SK-N-SH treated with all-trans-retinoic acid at 6 μM for 48 hours (cell line): ENCODE measurements around the gene CLVS2.

Experiments
- ATAC-seq: fragments of 200-7000 bp; cut with Tn5 transposase; 3 replicates; pipeline ENCODE4 v1.9.1; 2020; ENCODE audit warnings: mild to moderate bottlenecking, moderate library complexity
- ARNTL ChIP-seq: fragments of 450-650 bp; formaldehyde crosslinking; IDR thresholded peaks from 2 replicates; pipeline ENCODE4 v1.5.0; 2020; ENCODE audit warnings: low read depth, mild to moderate bottlenecking, moderate library complexity, borderline replicate concordance
- BACH2 ChIP-seq: fragments of 250-450 bp; sonication (Bioruptor Pico); IDR thresholded peaks from 2 replicates; pipeline ENCODE4 v1.9.0; 2021; ENCODE audit warnings: mild to moderate bottlenecking, borderline replicate concordance
- CREB5 ChIP-seq: fragments of 250-450 bp; sonication (Bioruptor Pico); IDR thresholded peaks from 2 replicates; pipeline ENCODE4 v1.5.1; 2020; ENCODE audit warnings: low read depth, mild to moderate bottlenecking, moderate library complexity
- CSDC2 ChIP-seq: fragments of 250-450 bp; sonication (Bioruptor Pico); IDR thresholded peaks from 2 replicates; pipeline ENCODE4 v1.5.0; 2020; ENCODE audit warnings: mild to moderate bottlenecking, moderate library complexity
- CSRNP3 ChIP-seq: fragments of 250-450 bp; sonication (Bioruptor Pico); IDR thresholded peaks from 2 replicates; pipeline ENCODE4 v1.5.1; 2021; ENCODE audit warnings: mild to moderate bottlenecking, moderate library complexity
- GLIS3 ChIP-seq: fragments of 250-450 bp; sonication (Bioruptor Pico); IDR thresholded peaks from 2 replicates; pipeline ENCODE4 v1.5.0; 2020; ENCODE audit warnings: mild to moderate bottlenecking, moderate library complexity
- ISL1 ChIP-seq: fragments of 250-450 bp; sonication (Bioruptor Pico); IDR thresholded peaks from 2 replicates; pipeline ENCODE4 v2.1.2; 2022; ENCODE audit warnings: mild to moderate bottlenecking, moderate library complexity
- OSR1 ChIP-seq: fragments of 250-450 bp; sonication (Bioruptor Pico); IDR thresholded peaks from 2 replicates; pipeline ENCODE4 v1.8.0; 2022; ENCODE audit warnings: moderate library complexity, mild to moderate bottlenecking, inconsistent platforms
- PATZ1 ChIP-seq: fragments of 250-450 bp; sonication (Bioruptor Pico); IDR thresholded peaks from 2 replicates; pipeline ENCODE4 v1.8.0; 2020; ENCODE audit warnings: mild to moderate bottlenecking, moderate library complexity, borderline replicate concordance
- POU6F1 ChIP-seq: fragments of 250-450 bp; sonication (Bioruptor Pico); IDR thresholded peaks from 2 replicates; pipeline ENCODE4 v1.8.0; 2021; ENCODE audit warnings: low read depth, mild to moderate bottlenecking, moderate library complexity, borderline replicate concordance
- PPARA ChIP-seq: fragments of 250-450 bp; sonication (Bioruptor Pico); IDR thresholded peaks from 2 replicates; pipeline ENCODE4 v1.5.0; 2020; ENCODE audit warnings: mild to moderate bottlenecking, borderline replicate concordance
- RARB ChIP-seq: fragments of 250-450 bp; sonication (Bioruptor Pico); IDR thresholded peaks from 2 replicates; pipeline ENCODE4 v1.8.0; 2021; ENCODE audit warnings: mild to moderate bottlenecking, moderate library complexity
- SNAI2 ChIP-seq: fragments of 250-450 bp; sonication (Bioruptor Pico); IDR thresholded peaks from 2 replicates; pipeline ENCODE4 v1.5.0; 2020; ENCODE audit warnings: mild to moderate bottlenecking, moderate library complexity
- TCF4 ChIP-seq: fragments of 250-450 bp; sonication (Bioruptor Pico); IDR thresholded peaks from 2 replicates; pipeline ENCODE4 v1.8.0; 2021; ENCODE audit warnings: mild to moderate bottlenecking, moderate library complexity, borderline replicate concordance
- TOX ChIP-seq: fragments of 250-450 bp; sonication (Bioruptor Pico); IDR thresholded peaks from 2 replicates; pipeline ENCODE4 v1.8.0; 2021; ENCODE audit warnings: mild to moderate bottlenecking, moderate library complexity, borderline replicate concordance
- TSHZ2 ChIP-seq: fragments of 250-450 bp; sonication (Bioruptor Pico); IDR thresholded peaks from 2 replicates; pipeline ENCODE4 v1.5.0; 2020; ENCODE audit warnings: mild to moderate bottlenecking, moderate library complexity
- ZC3H10 ChIP-seq: fragments of 250-450 bp; sonication (Bioruptor Pico); IDR thresholded peaks from 2 replicates; pipeline ENCODE4 v1.5.1; 2021; ENCODE audit warnings: mild to moderate bottlenecking, moderate library complexity
- ZFP3 ChIP-seq: fragments of 250-450 bp; sonication (Bioruptor Pico); IDR thresholded peaks from 2 replicates; pipeline ENCODE4 v1.5.0; 2020; ENCODE audit warnings: mild to moderate bottlenecking, moderate library complexity
- ZFP30 ChIP-seq: fragments of 450-650 bp; formaldehyde crosslinking; IDR thresholded peaks from 2 replicates; pipeline ENCODE4 v1.5.0; 2022; ENCODE audit warnings: mild to moderate bottlenecking, moderate library complexity
- ZNF565 ChIP-seq: fragments of 450-650 bp; formaldehyde crosslinking; conservative IDR thresholded peaks from 2 replicates; pipeline ENCODE4 v1.5.0; 2020; ENCODE audit warnings: low read depth, mild to moderate bottlenecking, moderate library complexity
- ZNF70 ChIP-seq: fragments of 450-650 bp; formaldehyde crosslinking; IDR thresholded peaks from 2 replicates; pipeline ENCODE4 v1.5.0; 2020; ENCODE audit warnings: mild to moderate bottlenecking, moderate library complexity
- ZNF8 ChIP-seq: fragments of 450-650 bp; formaldehyde crosslinking; IDR thresholded peaks from 2 replicates; pipeline ENCODE4 v1.5.0; 2020; ENCODE audit warnings: mild to moderate bottlenecking, moderate library complexity

Gene CLVS2

GRCh38 chr6:122996794-122997505 is 915 bp downstream of the CLVS2 start:
- TF ChIP-seq PPARA (CRISPR knock-in tag) (no peak), ZC3H10 (CRISPR knock-in tag) (no peak), CSDC2 (CRISPR knock-in tag) (no peak), ZNF8 (CRISPR knock-in tag) (no peak), TSHZ2 (no peak), ZNF70 (no peak), ISL1 (CRISPR knock-in tag) (no peak), ZNF565 (CRISPR knock-in tag) (no peak), PATZ1 (CRISPR knock-in tag) (no peak), CSRNP3 (CRISPR knock-in tag) (no peak), BACH2 (no peak), ZFP30 (CRISPR knock-in tag) (no peak), TOX (CRISPR knock-in tag) (no peak)
- ATAC-seq: peak; percentile 47; the same call in 2 of the 3 replicates

GRCh38 chr6:122997541-122998150 is 1.6 kb downstream of the CLVS2 start:
- no peak for TF ChIP-seq CSDC2 (CRISPR knock-in tag)
- TF ChIP-seq ARNTL (CRISPR knock-in tag): no peak
- no peak for TF ChIP-seq BACH2
- no peak for TF ChIP-seq CREB5 (CRISPR knock-in tag)
- TF ChIP-seq ZFP30 (CRISPR knock-in tag): no peak
- no peak for TF ChIP-seq TSHZ2
- no peak for TF ChIP-seq TCF4
- no peak for TF ChIP-seq ZFP3 (CRISPR knock-in tag)
- no peak for TF ChIP-seq PPARA (CRISPR knock-in tag)
- no peak for TF ChIP-seq GLIS3 (CRISPR knock-in tag)
- no peak for TF ChIP-seq PATZ1 (CRISPR knock-in tag)
- no peak for TF ChIP-seq OSR1
- no peak for TF ChIP-seq CSRNP3 (CRISPR knock-in tag)
- no peak for TF ChIP-seq ZNF70
- no peak for TF ChIP-seq ISL1 (CRISPR knock-in tag)
- no peak for TF ChIP-seq RARB (CRISPR knock-in tag)
- TF ChIP-seq ZNF565 (CRISPR knock-in tag): no peak
- TF ChIP-seq SNAI2 (CRISPR knock-in tag): no peak
- no peak for TF ChIP-seq TOX (CRISPR knock-in tag)
- TF ChIP-seq POU6F1: no peak
- TF ChIP-seq, all 23 proteins: peak for 0
- no peak for ATAC-seq
